Testis (tissue), 3 donors: ENCODE results near the gene TCF4. TPM values are rescaled to one million over a fixed set of nuclear protein-coding genes. Genes with fewer than 3 reads are reported as not detected.

Experiments used
- DNase-seq: peaks from one replicate; pipeline ENCODE4 v3.0.0-alpha.2; 2019
- H3K27ac ChIP-seq, 2 donors: fragments of 200-600 bp; sonication (generic); one replicate each; pipeline ENCODE4 v1.5.1; 2019
- H3K27me3 ChIP-seq: fragments of 200-600 bp; sonication (generic); one replicate; pipeline ENCODE4 v1.5.1; 2019
- H3K36me3 ChIP-seq: fragments of 200-600 bp; sonication (generic); one replicate; pipeline ENCODE4 v1.5.1; 2017; ENCODE audit warnings: low read depth; ENCODE audit errors: missing control alignments
- H3K4me1 ChIP-seq: fragments of 200-600 bp; sonication (generic); one replicate; pipeline ENCODE4 v1.5.1; 2019
- H3K4me3 ChIP-seq, 2 donors: fragments of 200-600 bp; sonication (generic); one replicate each; pipeline ENCODE4 v1.5.1; 2017 to 2019
- H3K9me3 ChIP-seq: fragments of 200-600 bp; sonication (generic); one replicate; pipeline ENCODE4 v1.5.1; 2017
- CTCF ChIP-seq, 3 experiments: fragments of 450-650 bp in 2 of 3; fragments of 200-600 bp in 1 of 3; sonication (generic) in 1 of 3; IDR thresholded peaks; one replicate each; pipeline ENCODE4 v1.5.1; 2016 to 2019; ENCODE audit warnings: antibody characterized with exemption in 3 of 3, mild to moderate bottlenecking in 2 of 3, moderate library complexity in 1 of 3
- POLR2A ChIP-seq: fragments of 450-650 bp; IDR thresholded peaks from one replicate; pipeline ENCODE4 v1.6.1; 2017; ENCODE audit warnings: antibody characterized with exemption, mild to moderate bottlenecking, moderate library complexity
- WGBS, 2 donors: methylation state at CpG; one replicate each; pipeline ENCODE4 v1.1.5; 2018; 5-methylcytosine and 5-hydroxymethylcytosine counted together
- intact Hi-C: fragments of 100-400 bp; cut with DNase I; formaldehyde crosslinking; loops from one replicate; pipeline ENCODE4 v1.15.1; 2023; ENCODE audit warnings: low total_unique reads
- polyA plus RNA-seq: library from polyadenylated mRNA; stranded (reverse); fragments of 350-450 nt; fragmentation: Illumina TruSeq; extraction: RNeasy Lipid Tissue Mini Kit (QIAGEN cat#74804); gene quantifications from one replicate; pipeline ENCODE4 v1.2.3, GENCODE V29; 2014; ENCODE audit warnings: low read depth, low replicate concordance; ENCODE audit not compliant: insufficient read depth
- total RNA-seq, 2 donors: library from RNA; depleted of rRNA; stranded (reverse); fragments of >200 nt; gene quantifications; one replicate each; pipeline ENCODE4 v1.2.3, GENCODE V29; 2016

The TCF4 gene
- total and polyA plus RNA-seq, 3 donors from 2014 or later, result 50.8 to 122 (median 110) TPM

GRCh38 chr18:55494441-55494840 is 93.6 kb downstream of the TCF4 start:
- WGBS, 2 donors, result 94 to 96% methylated on average over 1 of the region's 1 CpG
- Histone ChIP-seq H3K4me1 (no peaks in the 10 kb centered on the region), H3K27ac (no peak overlapping the region), H3K27me3 (no peaks in the 10 kb centered on the region), H3K9me3 (no peaks in the 10 kb centered on the region), H3K36me3 (no peaks in the 10 kb centered on the region), H3K4me3 (no peak overlapping the region)
- no peak for DNase-seq
- no peak for TF ChIP-seq POLR2A
- no peak for TF ChIP-seq CTCF (IDR thresholded peaks at IDR 0.05)
- intact Hi-C loops, result no loop called here

- intact Hi-C loops, result no loop called here
- no peaks in the 10 kb centered on the region for H3K36me3 ChIP-seq
- H3K9me3 ChIP-seq, result no peaks in the 10 kb centered on the region
- peaks cover 4% of the 10 kb centered on the region for H3K4me1 ChIP-seq
- H3K27ac ChIP-seq, result no peak overlapping the region
- WGBS, 2 donors, result 88 to 91% methylated on average over 4 of the region's 4 CpGs
- H3K4me3 ChIP-seq, result no peak overlapping the region
- DNase-seq, result no peak
- TF ChIP-seq POLR2A, result no peak
- TF ChIP-seq CTCF (IDR thresholded peaks at IDR 0.05), result no peak
- H3K27me3 ChIP-seq, result no peaks in the 10 kb centered on the region
Measured at GRCh38 chr18:55491616-55492015, 96.4 kb downstream of the TCF4 start.

- no peaks in the 10 kb centered on the region for H3K27me3 ChIP-seq
- no peaks in the 10 kb centered on the region for H3K9me3 ChIP-seq
- WGBS, 2 donors, result 60 to 62% methylated on average over 10 of the region's 10 CpGs
- no peak for DNase-seq
- intact Hi-C loops, result no loop called here
- no peak overlapping the region for H3K4me3 ChIP-seq
- peaks cover 4% of the 10 kb centered on the region for H3K4me1 ChIP-seq
- no peak overlapping the region for H3K27ac ChIP-seq
- H3K36me3 ChIP-seq, result no peaks in the 10 kb centered on the region
- TF ChIP-seq CTCF (IDR thresholded peaks at IDR 0.05) (no peak), POLR2A (no peak)
Measured at GRCh38 chr18:55489034-55489986, 98.7 kb downstream of the TCF4 start.

- DNase-seq, result no peak
- intact Hi-C loops, result no loop called here
- TF ChIP-seq POLR2A, result no peak
- TF ChIP-seq CTCF (IDR thresholded peaks at IDR 0.05), result no peak
- H3K9me3 ChIP-seq, result no peaks in the 10 kb centered on the region
- no peak overlapping the region for H3K4me3 ChIP-seq
- H3K27ac ChIP-seq, result no peak overlapping the region
- H3K36me3 ChIP-seq, result no peaks in the 10 kb centered on the region
- WGBS, 2 donors, result 51 to 54% methylated on average over 2 of the region's 2 CpGs
- peaks cover 4% of the 10 kb centered on the region for H3K4me1 ChIP-seq
- no peaks in the 10 kb centered on the region for H3K27me3 ChIP-seq
Measured at GRCh38 chr18:55488473-55488872, 99.5 kb downstream of the TCF4 start.
